Measurements from ENCODE around the gene SLC16A4.
"Not testable (repeated sequence)": the region's sequence is repeated elsewhere in the genome, so short reads cannot be mapped to it uniquely, and the experiment has no call there.

The SLC16A4 gene

GRCh38 chr1:110407260-110408210 lies 16.7 kb upstream of the SLC16A4 start, which contains the start of gene LAMTOR5:
TSS of gene LAMTOR5 (minus strand) at chr1:110407694. CDS start at chr1:110407620, 74 bp downstream.
- H3K27ac ChIP-seq (ENCODE audit: low read length): peak within 1 kb of the TSS; percentile 90
- DNase-seq: peak; percentile 93

GRCh38 chr1:110406407-110406806 lies 15.6 kb upstream of the SLC16A4 start:
- H3K27me3 ChIP-seq (ENCODE audit: insufficient read depth, low read length, poor library complexity); H3K9me3 ChIP-seq (ENCODE audit: insufficient read depth, low read length, severe bottlenecking); DNase-seq; H2AFZ ChIP-seq (ENCODE audit: low read depth, low read length); ATAC-seq (ENCODE audit: insufficient read depth, low read depth); H4K20me1 ChIP-seq (ENCODE audit: insufficient read depth, low read length): not testable (repeated sequence)
- H3K79me2 ChIP-seq (ENCODE audit: insufficient read depth, low read length): peaks cover 25% of the 10 kb centered on the region
- peak overlapping the region; percentile 90 for H3K27ac ChIP-seq (ENCODE audit: low read length)
- H3K4me1 ChIP-seq (ENCODE audit: insufficient read depth, low read length): peaks cover 33% of the 10 kb centered on the region
- peak overlapping the region; percentile 50 to 97 for H3K4me3 ChIP-seq (ENCODE audit: low read depth in 1 of 2, low read length in 2 of 2)
- H3K4me2 ChIP-seq (ENCODE audit: insufficient read depth, low read length): peak overlapping the region; percentile 73
- H3K36me3 ChIP-seq (ENCODE audit: insufficient read depth, low read length): peaks cover 46% of the 10 kb centered on the region
- peak overlapping the region; percentile 87 for H3K9ac ChIP-seq (ENCODE audit: low read depth, low read length)

More at GRCh38 chr1:110407260-110408210, 16.7 kb upstream of the SLC16A4 start, which contains the start of gene LAMTOR5:
- TF ChIP-seq EZH2 (IDR thresholded peaks at IDR 0.05; ENCODE audit: borderline replicate concordance, low read depth, low read length, severe bottlenecking) (no peak), CTCF (IDR thresholded peaks at IDR 0.05; ENCODE audit: borderline replicate concordance, extremely low read depth, low read length, poor library complexity, severe bottlenecking) (peak; percentile 16)
- H3K36me3 ChIP-seq (ENCODE audit: insufficient read depth, low read length): peaks cover 34% of the 10 kb centered on the region
- ATAC-seq (ENCODE audit: insufficient read depth, low read depth): peak; percentile 92
- H3K4me1 ChIP-seq (ENCODE audit: insufficient read depth, low read length): peaks cover 33% of the 10 kb centered on the region
- peak within 1 kb of the TSS; percentile 100 for H2AFZ ChIP-seq (ENCODE audit: low read depth, low read length)
- no peaks in the 10 kb centered on the region for H3K9me3 ChIP-seq (ENCODE audit: insufficient read depth, low read length, severe bottlenecking)
- H3K4me3 ChIP-seq (ENCODE audit: low read depth in 1 of 2, low read length in 2 of 2): peak within 1 kb of the TSS; percentile 50 to 97
- peak within 1 kb of the TSS; percentile 73 for H3K4me2 ChIP-seq (ENCODE audit: insufficient read depth, low read length)
- H3K27me3 ChIP-seq (ENCODE audit: insufficient read depth, low read length, poor library complexity): no peaks in the 10 kb centered on the region
- peak within 1 kb of the TSS; percentile 87 for H3K9ac ChIP-seq (ENCODE audit: low read depth, low read length)
- H3K79me2 ChIP-seq (ENCODE audit: insufficient read depth, low read length): peaks cover 25% of the 10 kb centered on the region
- H4K20me1 ChIP-seq (ENCODE audit: insufficient read depth, low read length): no peaks in the 10 kb centered on the region

- Histone ChIP-seq H3K9me3 (ENCODE audit: insufficient read depth, low read length, severe bottlenecking) (no peaks in the 10 kb centered on the region), H3K27ac (ENCODE audit: low read length) (no peak overlapping the region), H3K4me3 (ENCODE audit: low read depth in 1 of 2, low read length in 2 of 2) (no peak overlapping the region), H3K4me2 (ENCODE audit: insufficient read depth, low read length) (no peak overlapping the region), H3K36me3 (ENCODE audit: insufficient read depth, low read length) (peaks cover 59% of the 10 kb centered on the region), H3K4me1 (ENCODE audit: insufficient read depth, low read length) (peaks cover 33% of the 10 kb centered on the region), H2AFZ (ENCODE audit: low read depth, low read length) (no peak overlapping the region), H3K79me2 (ENCODE audit: insufficient read depth, low read length) (peaks cover 25% of the 10 kb centered on the region), H3K9ac (ENCODE audit: low read depth, low read length) (no peak overlapping the region), H4K20me1 (ENCODE audit: insufficient read depth, low read length) (no peaks in the 10 kb centered on the region), H3K27me3 (ENCODE audit: insufficient read depth, low read length, poor library complexity) (no peaks in the 10 kb centered on the region)
- TF ChIP-seq CTCF (IDR thresholded peaks at IDR 0.05; ENCODE audit: borderline replicate concordance, extremely low read depth, low read length, poor library complexity, severe bottlenecking): no peak
- DNase-seq: no peak
- ATAC-seq (ENCODE audit: insufficient read depth, low read depth): no peak
These were observed 13.6 kb upstream of the SLC16A4 start for GRCh38 chr1:110404401-110404800.

- DNase-seq (no peak), ATAC-seq (ENCODE audit: insufficient read depth, low read depth) (no peak)
- Histone ChIP-seq H3K27ac (ENCODE audit: low read length) (no peak overlapping the region), H3K36me3 (ENCODE audit: insufficient read depth, low read length) (peaks cover 59% of the 10 kb centered on the region), H3K4me2 (ENCODE audit: insufficient read depth, low read length) (no peak overlapping the region), H3K9me3 (ENCODE audit: insufficient read depth, low read length, severe bottlenecking) (no peaks in the 10 kb centered on the region), H3K79me2 (ENCODE audit: insufficient read depth, low read length) (peaks cover 25% of the 10 kb centered on the region), H3K9ac (ENCODE audit: low read depth, low read length) (no peak overlapping the region), H4K20me1 (ENCODE audit: insufficient read depth, low read length) (no peaks in the 10 kb centered on the region), H3K4me3 (ENCODE audit: low read depth in 1 of 2, low read length in 2 of 2) (no peak overlapping the region), H3K4me1 (ENCODE audit: insufficient read depth, low read length) (peaks cover 27% of the 10 kb centered on the region), H3K27me3 (ENCODE audit: insufficient read depth, low read length, poor library complexity) (no peaks in the 10 kb centered on the region), H2AFZ (ENCODE audit: low read depth, low read length) (no peak overlapping the region)
- no peak for TF ChIP-seq EZH2 (IDR thresholded peaks at IDR 0.05; ENCODE audit: borderline replicate concordance, low read depth, low read length, severe bottlenecking)
- no peak for TF ChIP-seq CTCF (IDR thresholded peaks at IDR 0.05; ENCODE audit: borderline replicate concordance, extremely low read depth, low read length, poor library complexity, severe bottlenecking)
These were observed 13.0 kb upstream of the SLC16A4 start for GRCh38 chr1:110403805-110404204.

GRCh38 chr1:110396259-110396958 lies 5.6 kb upstream of the SLC16A4 start:
- ATAC-seq (ENCODE audit: insufficient read depth, low read depth); H3K4me1 ChIP-seq (ENCODE audit: insufficient read depth, low read length): not testable (repeated sequence)

More at GRCh38 chr1:110396259-110396958, 5.6 kb upstream of the SLC16A4 start:
- not testable (repeated sequence) for H3K4me3 ChIP-seq (ENCODE audit: low read depth in 1 of 2, low read length in 2 of 2); H2AFZ ChIP-seq (ENCODE audit: low read depth, low read length); H4K20me1 ChIP-seq (ENCODE audit: insufficient read depth, low read length); H3K79me2 ChIP-seq (ENCODE audit: insufficient read depth, low read length); DNase-seq; H3K9me3 ChIP-seq (ENCODE audit: insufficient read depth, low read length, severe bottlenecking); H3K27ac ChIP-seq (ENCODE audit: low read length); H3K27me3 ChIP-seq (ENCODE audit: insufficient read depth, low read length, poor library complexity); H3K9ac ChIP-seq (ENCODE audit: low read depth, low read length); H3K4me2 ChIP-seq (ENCODE audit: insufficient read depth, low read length)
- peaks cover 17% of the 10 kb centered on the region for H3K36me3 ChIP-seq (ENCODE audit: insufficient read depth, low read length)
